GM18511 (cell line): ENCODE measurements around the gene MYH9.

Source experiments
- ATAC-seq: cut with Tn5 transposase; IDR thresholded peaks from one replicate; pipeline ENCODE4 v1.9.1; 2021; ENCODE audit warnings: mild to moderate bottlenecking, moderate library complexity; ENCODE audit not compliant: unreplicated experiment

MYH9 gene

DNA sequence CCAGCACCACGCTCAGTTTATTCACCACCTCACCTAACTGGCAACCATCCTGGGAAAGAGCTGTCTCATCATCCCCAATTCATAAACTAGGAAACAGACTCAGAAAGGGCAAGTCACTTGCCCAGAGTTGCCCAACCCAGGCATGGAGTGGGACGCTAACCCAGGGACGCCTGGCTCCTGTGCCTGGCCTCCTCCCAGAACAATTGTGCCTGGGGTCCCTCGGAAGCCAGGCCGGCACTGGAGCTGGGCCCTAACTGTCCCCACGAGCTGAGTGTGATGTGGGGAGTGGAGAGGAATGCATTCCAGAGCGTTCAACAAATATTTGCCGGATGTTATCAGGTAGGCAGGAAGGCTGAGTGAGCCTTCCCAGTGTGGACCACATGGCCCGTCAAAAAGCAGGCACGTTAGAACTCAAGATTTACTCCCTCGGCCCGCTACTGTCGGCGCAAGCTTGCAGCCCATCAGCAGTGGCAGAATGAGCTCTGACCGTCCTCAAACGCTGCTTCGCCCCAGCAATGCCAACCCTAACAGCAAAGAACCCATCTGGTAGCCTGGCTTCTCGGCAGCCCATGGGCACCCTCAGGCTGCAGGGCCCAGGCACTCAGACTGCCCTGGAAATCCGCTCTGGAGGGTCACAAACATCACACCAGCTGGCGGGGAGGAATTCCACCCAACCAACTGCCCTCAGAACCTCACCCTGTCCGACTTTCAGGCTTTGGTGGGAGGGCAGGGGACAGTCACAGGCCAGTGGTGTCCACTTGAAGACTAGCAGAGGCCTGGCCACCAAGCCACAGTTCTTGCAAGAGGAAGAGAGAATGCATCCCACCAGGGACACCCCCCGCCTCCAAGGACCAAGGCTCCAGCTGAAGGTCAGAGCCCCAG, 35.6 kb downstream of the MYH9 start:
- ATAC-seq: no peak

DNA sequence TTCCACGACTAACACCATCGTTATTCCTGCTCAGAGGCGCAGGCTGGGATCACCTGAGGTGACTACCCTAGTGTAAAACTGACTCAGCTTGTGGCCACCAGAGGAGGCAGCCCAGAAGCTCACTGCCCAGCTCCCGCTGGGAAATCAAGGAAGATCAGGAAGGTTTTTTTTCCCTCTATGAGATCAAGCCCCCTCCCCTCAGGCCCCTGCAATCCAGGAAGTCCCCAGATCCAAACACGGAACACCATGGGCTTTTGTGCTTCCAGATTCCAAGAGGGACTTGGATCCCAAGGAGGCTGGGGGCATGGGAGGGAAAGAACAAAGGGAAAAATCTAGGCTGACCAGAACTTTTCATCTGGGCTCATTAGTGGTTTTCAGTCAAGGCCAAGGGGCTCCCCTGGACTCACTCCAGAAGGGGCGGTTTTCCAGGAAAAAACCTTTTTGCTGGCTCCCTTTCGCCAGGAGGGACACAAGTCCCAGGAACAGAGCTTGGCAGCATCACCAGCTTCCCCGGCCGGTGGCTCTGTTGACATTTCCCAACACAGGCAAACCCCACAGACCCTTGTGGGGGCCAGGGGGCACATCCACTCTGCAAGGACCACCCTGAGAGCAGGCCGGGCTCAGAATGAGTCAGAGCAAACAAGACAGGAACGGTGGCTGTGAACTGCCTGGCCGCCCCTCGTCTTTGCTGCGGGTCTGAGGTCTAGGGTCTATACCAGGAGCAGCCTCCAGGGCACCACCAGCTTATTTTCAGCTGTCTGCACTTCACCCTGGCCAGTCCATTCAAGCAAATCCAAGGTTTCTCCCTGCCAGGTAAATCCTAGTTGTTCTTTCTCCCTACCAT, 36.8 kb downstream of the MYH9 start:
- ATAC-seq: no peak

DNA sequence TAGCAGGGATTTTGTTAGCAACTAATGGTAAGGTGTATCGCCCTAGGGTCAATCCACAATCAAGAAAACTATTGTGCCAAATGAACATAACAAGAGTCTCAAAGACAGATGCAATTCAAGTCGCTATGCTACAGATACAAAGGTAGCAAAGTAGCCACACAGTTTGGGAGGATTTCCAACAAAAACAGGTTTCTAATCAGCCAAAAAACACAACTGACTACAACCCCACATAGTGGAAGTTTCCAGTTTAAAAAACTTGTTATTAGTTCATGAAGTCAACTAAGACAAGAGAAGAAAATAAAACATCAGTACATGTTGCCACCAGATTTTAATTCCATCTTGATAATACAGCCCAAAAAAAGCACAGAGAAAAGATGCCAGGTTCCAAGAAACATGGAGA, 38.0 kb downstream of the MYH9 start:
- ATAC-seq: no peak

DNA sequence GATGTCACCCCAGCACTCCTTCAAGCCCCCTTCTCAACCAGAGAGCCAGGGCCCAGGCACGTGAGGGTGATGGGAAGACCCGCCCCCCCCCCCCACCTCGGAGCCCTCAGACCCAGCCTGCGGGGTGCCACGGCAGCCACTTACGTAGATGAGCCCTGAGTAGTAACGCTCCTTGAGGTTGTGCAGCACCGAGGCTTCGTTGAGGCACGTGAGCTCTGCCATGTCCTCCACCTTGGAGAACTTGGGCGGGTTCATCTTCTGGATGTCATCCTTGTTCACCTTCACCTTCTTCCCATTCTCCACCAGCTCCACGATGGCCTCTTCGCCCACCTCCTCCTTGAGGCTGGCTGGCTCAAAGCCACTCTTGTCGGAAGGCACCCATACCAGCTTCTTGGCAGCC, 39.0 kb downstream of the MYH9 start:
- no peak for ATAC-seq

DNA sequence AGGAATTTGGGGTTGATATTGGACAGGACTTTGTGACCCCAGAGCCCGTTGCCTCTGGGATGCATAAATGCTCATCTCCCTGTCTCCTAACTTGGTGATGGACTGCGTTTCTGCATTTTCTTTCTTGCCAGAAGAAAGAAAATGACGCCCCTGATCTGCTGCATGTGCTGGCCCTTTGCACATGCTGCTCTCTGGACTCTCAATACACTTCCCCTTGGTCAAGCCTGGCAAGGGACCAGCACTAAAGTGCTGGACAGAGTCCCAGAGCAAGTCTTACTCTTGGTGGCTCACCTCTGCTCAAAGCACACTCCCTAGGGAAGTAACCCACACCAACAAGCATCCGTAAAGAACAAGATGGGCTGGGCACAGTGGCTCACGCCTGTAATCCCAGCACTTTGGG, 40.7 kb downstream of the MYH9 start:
- ATAC-seq: no peak

DNA sequence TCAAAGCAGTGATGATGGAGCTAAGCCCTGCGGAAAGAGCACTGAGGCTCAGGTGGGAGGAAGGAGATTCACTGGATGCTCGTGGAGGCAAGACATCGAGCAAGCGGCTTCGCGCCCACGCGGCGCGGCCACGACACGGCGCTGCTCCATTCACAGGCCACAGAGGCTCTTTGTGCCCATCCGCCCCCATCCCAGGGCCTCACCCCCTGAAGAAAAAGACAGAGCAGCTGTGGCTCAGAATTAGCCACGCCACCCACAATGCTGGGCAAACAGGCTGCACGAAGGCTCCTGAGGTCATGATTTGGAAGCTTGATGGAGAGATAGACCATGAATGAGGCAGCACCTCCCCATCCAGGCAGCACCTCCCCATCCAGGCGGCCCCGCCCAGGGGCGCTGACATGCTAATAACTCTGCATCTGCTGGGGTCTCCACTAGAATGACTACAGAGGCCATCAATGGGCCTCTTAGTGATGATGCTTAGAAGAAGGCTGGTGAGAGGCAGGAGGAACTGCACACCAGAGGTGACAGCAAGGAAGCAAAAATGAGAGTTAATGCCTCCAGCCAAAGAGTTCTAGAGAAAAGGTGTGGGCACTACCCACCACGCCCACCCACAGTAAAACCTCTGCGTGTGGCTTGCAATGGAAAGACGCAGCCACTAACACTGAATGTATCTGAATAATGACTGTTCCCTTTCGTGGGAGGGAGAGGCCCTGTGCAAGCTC, 43.5 kb downstream of the MYH9 start:
- no peak for ATAC-seq

DNA sequence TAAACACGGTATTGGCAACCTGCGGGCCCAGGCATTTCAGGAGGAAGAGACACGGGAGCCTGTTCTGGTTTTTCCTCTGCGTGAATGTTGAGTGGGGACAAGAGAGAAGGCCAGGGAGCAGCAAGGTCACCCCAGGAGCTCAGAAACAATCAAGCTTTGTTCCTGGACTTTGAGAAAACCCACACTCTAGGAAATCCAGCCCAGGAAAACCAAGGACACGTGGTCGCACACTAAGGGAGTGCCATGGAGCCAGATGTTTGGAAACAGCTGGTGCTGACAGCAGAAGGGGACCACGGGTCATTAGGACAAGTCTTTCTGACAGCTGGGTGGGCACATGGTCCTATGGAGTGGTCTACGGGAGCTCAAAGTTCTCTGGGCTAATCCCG, 44.1 kb downstream of the MYH9 start:
- ATAC-seq: no peak

- ATAC-seq: no peak
Observed at GRCh38 chr22:36343070-36343719, 44.6 kb downstream of the MYH9 start.

- ATAC-seq: no peak
Observed at GRCh38 chr22:36341640-36342041, 46.1 kb downstream of the MYH9 start.

DNA sequence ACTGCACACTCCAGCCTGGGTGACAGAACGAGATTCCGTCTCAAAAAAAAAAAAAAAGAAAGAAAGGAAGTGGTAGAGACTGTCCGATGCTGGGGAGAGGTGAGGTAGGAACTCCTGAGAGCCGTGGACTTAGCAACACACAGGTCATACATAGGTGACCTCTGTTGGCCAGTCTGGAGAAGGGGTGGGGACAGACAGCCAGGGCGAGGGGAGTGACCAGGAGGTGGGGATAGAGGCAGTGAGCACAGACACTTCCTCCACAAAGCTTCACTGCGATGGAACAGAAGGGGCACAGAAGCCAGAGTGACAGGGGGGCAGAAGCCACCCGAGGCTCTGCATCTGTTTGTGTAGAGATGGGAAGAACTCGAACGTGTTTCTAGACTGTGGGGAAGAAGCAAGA, 47.1 kb downstream of the MYH9 start:
- ATAC-seq: no peak

DNA sequence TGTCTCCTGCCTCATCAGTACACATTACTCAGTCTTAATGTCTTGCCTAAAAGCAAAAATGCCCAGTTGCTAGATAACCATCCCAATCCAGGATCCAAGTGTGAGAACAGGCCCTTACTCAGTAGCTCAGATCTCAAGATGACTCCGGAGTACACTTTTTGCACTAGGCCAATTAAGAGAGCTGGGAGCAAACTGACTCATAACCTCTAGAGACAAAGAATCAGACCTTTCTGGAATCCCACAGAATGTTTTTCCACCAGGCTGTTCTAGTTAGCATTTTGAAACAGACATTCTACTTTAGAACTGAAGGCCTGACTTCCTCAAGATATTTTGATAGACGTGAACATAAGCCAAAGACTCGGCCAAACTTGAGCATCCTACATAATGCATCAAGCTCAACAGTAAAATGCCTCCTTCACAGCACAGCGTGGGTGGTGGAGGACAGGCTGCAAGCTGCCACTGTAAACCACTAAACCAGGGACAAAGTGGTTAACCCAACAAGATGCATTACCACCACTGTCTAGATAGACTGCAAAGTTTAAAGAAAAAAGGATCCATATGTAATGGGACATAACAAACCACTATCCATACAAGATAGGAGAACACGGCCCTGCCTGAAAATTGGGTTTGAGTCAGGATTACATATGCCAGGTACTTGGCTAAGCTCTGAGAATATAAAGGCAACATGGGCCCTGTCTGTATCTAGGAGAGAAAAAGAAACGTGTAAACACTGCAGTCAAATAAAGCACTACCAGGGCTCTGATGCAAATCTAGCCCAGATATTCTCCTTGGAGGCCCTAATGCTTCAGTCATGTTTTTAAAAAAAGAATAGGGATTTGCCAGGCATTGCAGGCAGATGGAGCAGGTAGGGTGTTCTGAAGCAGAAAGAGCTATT, 48.3 kb downstream of the MYH9 start:
- no peak for ATAC-seq

GRCh38 chr22:36337365-36338130, 50.2 kb downstream of the MYH9 start:
- ATAC-seq: no peak

DNA sequence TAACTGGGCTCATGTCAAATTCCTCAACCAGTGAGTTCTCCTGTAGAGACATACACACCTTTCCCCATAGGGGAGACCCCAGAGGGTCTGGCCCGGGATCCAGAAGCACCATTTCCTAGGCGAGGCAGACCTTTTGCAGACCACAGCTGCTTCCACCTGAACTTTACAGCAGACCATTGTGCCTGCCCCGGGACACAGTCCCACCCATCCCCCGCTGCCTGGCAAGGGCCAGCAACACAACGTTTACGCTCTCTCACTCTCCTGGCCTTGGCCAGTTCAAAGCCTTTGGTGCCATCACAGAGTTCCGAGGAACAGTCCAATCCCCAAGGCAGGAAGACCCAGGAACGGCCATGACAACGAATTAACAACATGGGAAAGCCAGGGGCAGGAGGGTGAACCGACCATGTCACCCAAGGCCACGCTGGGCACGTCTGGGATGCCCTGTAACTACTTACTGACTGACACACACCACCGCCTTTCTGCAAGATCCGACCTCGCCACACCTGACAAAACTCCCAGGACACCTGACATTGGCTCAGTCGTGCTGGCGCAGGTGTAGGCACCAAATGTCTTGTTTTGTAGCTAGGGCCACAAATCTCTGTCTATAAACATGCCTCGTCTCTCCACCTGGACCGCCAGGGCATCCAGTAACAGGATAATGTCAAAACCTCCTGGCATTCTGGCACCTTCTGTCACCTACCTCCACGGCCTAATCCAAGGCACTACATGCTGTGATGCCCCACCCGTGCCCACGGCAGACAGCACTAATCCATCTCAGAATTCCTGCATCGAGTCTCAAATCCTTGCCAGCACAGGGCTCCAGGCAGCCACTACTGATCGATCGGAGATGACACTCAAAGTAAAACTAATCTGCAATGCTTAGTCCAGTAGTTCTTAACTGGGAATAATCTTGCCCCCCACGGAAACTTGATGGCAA, 51.3 kb downstream of the MYH9 start:
- no peak for ATAC-seq

- ATAC-seq: no peak
Observed at GRCh38 chr22:36335621-36336020, 52.1 kb downstream of the MYH9 start.

DNA sequence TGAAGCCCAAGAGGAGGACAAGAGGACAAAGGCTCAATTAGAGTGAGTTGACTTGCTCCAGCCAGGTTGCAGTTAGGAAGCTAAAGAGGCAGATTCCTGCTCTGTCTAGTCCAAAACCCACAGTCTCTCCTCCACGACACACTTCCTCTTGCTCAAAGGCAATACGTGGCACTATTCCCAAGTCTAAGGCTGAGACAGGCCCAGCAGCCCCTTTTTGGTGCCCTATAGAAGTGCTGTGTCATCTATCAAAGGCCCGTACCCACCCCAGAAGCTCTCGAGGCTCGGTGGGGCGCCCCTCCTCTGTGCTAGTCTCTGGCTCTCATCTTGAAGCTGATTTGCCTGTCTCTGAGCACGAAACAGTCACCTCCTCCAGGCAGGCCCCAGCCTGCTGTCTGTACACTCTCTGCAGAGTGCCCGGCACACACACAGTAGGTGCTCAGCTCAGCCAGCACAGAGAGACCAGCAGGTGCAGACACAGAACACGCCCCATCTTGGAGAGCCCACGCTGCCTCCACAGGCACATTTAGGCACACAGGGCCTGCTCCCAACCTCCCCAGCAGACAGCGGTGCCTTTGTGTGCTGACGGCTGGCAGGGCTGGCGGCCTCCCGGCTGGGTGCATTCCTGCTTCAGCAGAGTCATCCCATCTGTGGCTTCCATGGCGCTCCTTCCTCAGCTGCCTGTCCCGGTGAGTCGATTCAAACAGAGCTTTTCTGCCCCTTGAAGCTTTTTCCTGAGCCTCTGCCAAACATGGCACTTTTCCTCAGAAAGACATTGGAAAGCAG, 52.8 kb downstream of the MYH9 start:
- ATAC-seq: no peak

- ATAC-seq: no peak
Observed at GRCh38 chr22:36334081-36334820, 53.5 kb downstream of the MYH9 start.

DNA sequence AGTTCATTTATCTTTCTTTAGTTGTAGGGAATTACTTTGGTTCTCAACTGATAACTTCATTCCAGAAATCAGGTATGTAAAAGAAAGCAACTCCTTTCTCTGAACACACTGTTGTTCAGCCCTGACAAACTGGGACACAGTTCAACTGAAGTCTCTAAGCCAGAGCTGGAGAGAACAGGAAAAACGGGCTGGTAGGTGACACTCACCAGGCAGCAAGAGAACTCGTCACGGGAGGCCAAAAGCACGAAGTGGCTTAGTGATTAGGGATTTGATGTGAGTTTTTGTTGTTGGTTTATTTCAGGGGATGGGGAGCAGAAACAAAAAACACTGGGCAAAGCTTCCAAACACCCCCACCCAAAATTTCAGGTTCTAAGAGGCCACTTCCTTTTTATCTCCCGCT, 54.1 kb downstream of the MYH9 start:
- ATAC-seq: no peak
